ENCODE data around the gene CRIM1. TPM values are rescaled to one million over a fixed set of nuclear protein-coding genes. Genes with fewer than 3 reads are reported as not detected.

Gene CRIM1
- total RNA-seq, 1 donor from 2014 or later: 30.3 TPM

GRCh38 chr2:36397728-36398413 is 42.3 kb downstream of the CRIM1 start:
- Mint-ChIP-seq H3K27me3 (no peaks in the 10 kb centered on the region), H3K36me3 (no peaks in the 10 kb centered on the region), H3K4me1 (ENCODE audit: unreplicated experiment) (peaks cover 11% of the 10 kb centered on the region), H3K27ac (no peak overlapping the region), H3K9me3 (no peaks in the 10 kb centered on the region), H3K4me3 (no peak overlapping the region)
- no peak for DNase-seq (ENCODE audit: extremely low spot score, unreplicated experiment)
- no peak for TF ChIP-seq CTCF (conservative IDR thresholded peaks at IDR 0.05)

DNA sequence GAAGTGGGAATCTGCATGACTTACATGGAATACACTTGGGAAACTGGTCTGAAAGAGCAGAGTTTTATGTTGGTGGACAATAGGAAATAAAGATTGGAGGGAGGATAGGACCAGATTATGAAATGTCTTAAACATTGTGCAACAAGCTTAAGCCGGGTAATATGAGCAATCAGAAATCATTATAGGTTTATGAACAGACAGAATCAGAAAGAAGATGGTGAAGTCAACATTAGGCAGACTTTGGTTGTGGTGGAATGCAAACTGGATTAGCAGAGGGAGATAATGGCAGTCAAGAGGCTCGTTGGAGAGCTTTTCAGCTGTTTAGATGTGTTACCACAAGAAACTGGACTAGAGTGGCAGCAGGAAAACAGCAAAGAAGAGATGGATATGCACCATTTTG is 43.5 kb downstream of the CRIM1 start:
- Mint-ChIP-seq H3K27me3 (no peaks in the 10 kb centered on the region), H3K36me3 (no peaks in the 10 kb centered on the region), H3K9me3 (no peaks in the 10 kb centered on the region), H3K27ac (no peak overlapping the region), H3K4me1 (ENCODE audit: unreplicated experiment) (no peaks in the 10 kb centered on the region), H3K4me3 (no peak overlapping the region)
- TF ChIP-seq CTCF (conservative IDR thresholded peaks at IDR 0.05): no peak
- DNase-seq (ENCODE audit: extremely low spot score, unreplicated experiment): no peak

DNA sequence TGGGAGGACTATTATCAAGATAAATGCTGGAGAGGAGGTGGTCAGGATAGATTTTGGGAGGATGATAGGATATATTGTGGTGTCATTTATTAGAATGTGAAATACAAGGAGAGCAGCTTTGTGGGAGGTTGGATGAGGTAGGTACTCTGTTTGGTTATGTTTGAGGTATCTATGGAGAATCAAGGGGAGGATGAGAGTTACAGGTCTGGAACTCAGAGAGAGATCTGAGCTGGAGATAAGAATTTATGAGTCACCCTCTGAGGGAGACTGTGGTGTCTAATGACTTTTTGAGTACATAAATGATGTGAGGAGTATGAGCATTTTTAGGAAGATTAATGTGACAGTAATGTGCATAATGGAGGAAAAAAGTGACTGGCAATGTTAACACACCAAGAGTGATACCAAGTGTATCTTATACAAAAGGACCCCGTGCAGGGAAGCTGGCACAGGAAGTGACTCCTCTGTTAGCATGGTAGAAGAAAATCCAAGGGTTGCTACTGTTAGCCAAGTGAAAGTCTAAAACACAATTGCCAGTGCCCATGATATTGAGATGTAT is 48.2 kb downstream of the CRIM1 start:
- TF ChIP-seq CTCF (conservative IDR thresholded peaks at IDR 0.05): no peak
- no peak for DNase-seq (ENCODE audit: extremely low spot score, unreplicated experiment)
- Mint-ChIP-seq H3K36me3 (no peaks in the 10 kb centered on the region), H3K4me1 (ENCODE audit: unreplicated experiment) (peaks cover 18% of the 10 kb centered on the region), H3K4me3 (no peak overlapping the region), H3K27ac (no peak overlapping the region), H3K9me3 (no peaks in the 10 kb centered on the region), H3K27me3 (no peaks in the 10 kb centered on the region)

- no peak for DNase-seq (ENCODE audit: extremely low spot score, unreplicated experiment)
- H3K4me3 Mint-ChIP-seq: no peak overlapping the region
- no peaks in the 10 kb centered on the region for H3K9me3 Mint-ChIP-seq
- H3K4me1 Mint-ChIP-seq (ENCODE audit: unreplicated experiment): peaks cover 18% of the 10 kb centered on the region
- H3K27me3 Mint-ChIP-seq: no peaks in the 10 kb centered on the region
- TF ChIP-seq CTCF (conservative IDR thresholded peaks at IDR 0.05): no peak
- no peak overlapping the region for H3K27ac Mint-ChIP-seq
- no peaks in the 10 kb centered on the region for H3K36me3 Mint-ChIP-seq
These were observed 48.7 kb downstream of the CRIM1 start for GRCh38 chr2:36404318-36404717.

GRCh38 chr2:36404754-36405153 is 49.2 kb downstream of the CRIM1 start:
- Mint-ChIP-seq H3K9me3 (no peaks in the 10 kb centered on the region), H3K27me3 (no peaks in the 10 kb centered on the region), H3K4me1 (ENCODE audit: unreplicated experiment) (peaks cover 19% of the 10 kb centered on the region), H3K4me3 (no peak overlapping the region), H3K36me3 (no peaks in the 10 kb centered on the region), H3K27ac (no peak overlapping the region)
- no peak for DNase-seq (ENCODE audit: extremely low spot score, unreplicated experiment)
- TF ChIP-seq CTCF (conservative IDR thresholded peaks at IDR 0.05): no peak

Measured in type B pancreatic cell (in vitro differentiated cells).